ENCODE data around the gene CEBPZOS. TPM values are rescaled to one million over a fixed set of nuclear protein-coding genes. Genes with fewer than 3 reads are reported as not detected.

The CEBPZOS gene
- total RNA-seq (23.2 TPM), polyA plus RNA-seq (50.4 TPM)
- long read RNA-seq, donor 1: 0 reads
- long read RNA-seq, donor 2, partial matches to known transcripts: 0 of 6 reads
- long read RNA-seq, donor 2, other reads (novel, unspliced or antisense): 0 of 6 reads
- long read RNA-seq, donor 3, transcript CEBPZOS-204 (5 exons, 3,158 nt): major isoform, 5 of 174 reads
- long read RNA-seq, donor 3, partial matches to known transcripts: 135 of 174 reads
- long read RNA-seq, donor 3, other reads (novel, unspliced or antisense): 32 of 174 reads
- long read RNA-seq, donor 4, partial matches to known transcripts: 0 of 1 reads
- long read RNA-seq, donor 4, other reads (novel, unspliced or antisense): 0 of 1 reads
- long read RNA-seq, donor 5, transcript CEBPZOS-201 (5 exons, 695 nt): minor isoform, 5 of 226 reads
- long read RNA-seq, donor 5, transcript CEBPZOS-204 (5 exons, 3,158 nt): major isoform, 9 of 226 reads
- long read RNA-seq, donor 5, partial matches to known transcripts: 154 of 226 reads
- long read RNA-seq, donor 5, other reads (novel, unspliced or antisense): 57 of 226 reads
- long read RNA-seq, donor 6, partial matches to known transcripts: 73 of 86 reads
- long read RNA-seq, donor 6, other reads (novel, unspliced or antisense): 10 of 86 reads
- long read RNA-seq, donor 7, transcript CEBPZOS-204 (5 exons, 3,158 nt): major isoform, 5 of 159 reads
- long read RNA-seq, donor 7, partial matches to known transcripts: 99 of 159 reads
- long read RNA-seq, donor 7, other reads (novel, unspliced or antisense): 51 of 159 reads
- long read RNA-seq, donor 8, partial matches to known transcripts: 11 of 19 reads
- long read RNA-seq, donor 8, other reads (novel, unspliced or antisense): 5 of 19 reads
- long read RNA-seq, donor 9, partial matches to known transcripts: 0 of 1 reads
- long read RNA-seq, donor 9, other reads (novel, unspliced or antisense): 0 of 1 reads
- long read RNA-seq, donor 10, transcript CEBPZOS-204 (5 exons, 3,158 nt): major isoform, 6 of 95 reads
- long read RNA-seq, donor 10, partial matches to known transcripts: 81 of 95 reads
- long read RNA-seq, donor 10, other reads (novel, unspliced or antisense): 5 of 95 reads

DNA sequence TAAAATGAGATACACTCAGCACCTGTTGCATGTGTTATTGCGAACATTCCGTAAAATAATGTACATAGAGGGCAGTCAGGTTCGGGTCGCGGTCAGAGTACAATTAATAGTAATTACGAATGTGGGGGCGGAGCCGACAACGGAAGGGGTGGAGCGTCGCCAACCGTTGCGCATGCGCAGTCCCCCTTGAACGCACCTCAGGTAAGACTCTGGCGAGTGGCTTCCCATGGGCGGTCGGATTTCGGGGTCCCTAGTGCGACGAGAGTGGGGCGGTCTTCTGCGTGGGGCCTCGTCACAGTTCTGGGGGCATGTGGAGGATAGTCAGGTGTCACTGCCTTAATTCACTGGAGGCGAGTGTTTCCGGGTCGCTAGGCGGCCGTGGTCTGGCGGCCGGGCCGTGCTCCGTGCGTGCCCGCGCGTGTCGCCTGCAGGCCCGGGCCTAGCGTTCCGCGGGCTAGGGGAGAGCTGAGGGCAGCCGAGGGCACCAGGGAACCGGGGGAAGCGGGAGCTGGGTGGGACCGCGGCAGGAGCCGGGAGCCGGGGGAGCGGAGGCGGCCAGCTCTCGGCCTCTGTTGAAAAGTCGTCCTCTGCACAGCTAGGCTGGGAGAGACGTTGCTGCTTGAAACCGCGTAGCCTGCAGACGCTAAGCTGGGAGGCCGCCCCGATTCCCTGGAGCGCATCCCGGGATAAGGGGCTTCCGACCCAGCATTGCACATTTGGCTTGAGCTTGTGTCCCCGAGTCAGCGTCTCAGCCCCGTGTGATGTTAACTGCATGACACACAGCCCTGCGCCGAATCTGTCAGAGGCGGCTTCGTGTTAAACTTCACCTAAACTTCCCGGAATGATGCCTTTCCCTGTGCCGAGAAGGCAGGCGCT is at the start of gene CEBPZOS:
TSS of gene CEBPZOS (plus strand) at position 177 of the 876 bp plus-strand sequence. CDS start 3,209 bp downstream, outside the sequence.
- peak within 1 kb of the TSS; percentile 78 to 92 for H3K4me3 ChIP-seq (ENCODE audit: low read length in 2 of 2)
- peaks cover 0 to 16% of the 10 kb centered on the region in 2 donors for H3K36me3 ChIP-seq (ENCODE audit: control insufficient read depth in 2 of 2, insufficient read depth in 2 of 2, low read length in 1 of 2)
- peak; percentile 65 to 89 (median 78) for DNase-seq (ENCODE audit: low read depth in 6 of 9, low spot score in 9 of 9)
- peaks cover 0 to 3% of the 10 kb centered on the region in 2 donors for H3K27me3 ChIP-seq (ENCODE audit: control insufficient read depth in 2 of 2, insufficient read depth in 1 of 2, low read length in 1 of 2)
- H3K4me1 ChIP-seq (ENCODE audit: control insufficient read depth in 2 of 2, insufficient read depth in 2 of 2, low read length in 2 of 2): peaks cover 2 to 9% of the 10 kb centered on the region in 2 donors
- H3K9me3 ChIP-seq (ENCODE audit: control insufficient read depth in 2 of 2, insufficient read depth in 1 of 2, low read length in 1 of 2): peaks cover 0 to 6% of the 10 kb centered on the region in 2 donors
- peak within 1 kb of the TSS; percentile 79 to 90 for H3K27ac ChIP-seq (ENCODE audit: low read depth in 1 of 2, low read length in 1 of 2)
- under 1% methylated on average over 72 of the region's 72 CpGs for WGBS

DNA sequence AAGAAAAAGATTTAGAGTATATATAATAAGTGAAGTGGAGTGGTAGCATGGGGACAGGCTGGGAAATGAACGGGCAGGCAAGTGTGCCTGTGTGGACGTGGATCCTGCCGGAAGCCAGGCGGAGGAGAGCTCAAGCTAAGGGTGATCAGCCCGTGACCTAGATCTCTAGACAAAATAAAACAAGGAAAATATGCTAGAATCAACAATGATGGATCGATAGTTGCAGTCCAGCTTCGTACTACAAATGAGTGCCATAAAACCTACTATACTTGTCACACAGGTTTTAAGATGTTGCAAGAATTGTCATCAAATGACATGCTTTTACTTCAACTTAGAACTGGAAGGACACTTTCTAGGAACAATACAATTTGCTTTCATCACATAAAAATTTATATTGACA is 48.0 kb upstream of the CEBPZOS start:
- no peak for DNase-seq (ENCODE audit: low read depth in 6 of 9, low spot score in 9 of 9)
- 97% methylated on average over 7 of the region's 7 CpGs for WGBS
- H3K27ac ChIP-seq (ENCODE audit: low read depth in 1 of 2, low read length in 1 of 2): no peak overlapping the region
- H3K4me3 ChIP-seq (ENCODE audit: low read length in 2 of 2): no peak overlapping the region
- H3K27me3 ChIP-seq (ENCODE audit: control insufficient read depth in 2 of 2, insufficient read depth in 1 of 2, low read length in 1 of 2): no peaks in the 10 kb centered on the region
- H3K36me3 ChIP-seq (ENCODE audit: control insufficient read depth in 2 of 2, insufficient read depth in 2 of 2, low read length in 1 of 2): peaks cover 21 to 37% of the 10 kb centered on the region in 2 donors
- H3K9me3 ChIP-seq (ENCODE audit: control insufficient read depth in 2 of 2, insufficient read depth in 1 of 2, low read length in 1 of 2): peaks cover 0 to 3% of the 10 kb centered on the region in 2 donors
- no peaks in the 10 kb centered on the region for H3K4me1 ChIP-seq (ENCODE audit: control insufficient read depth in 2 of 2, insufficient read depth in 2 of 2, low read length in 2 of 2)

DNA sequence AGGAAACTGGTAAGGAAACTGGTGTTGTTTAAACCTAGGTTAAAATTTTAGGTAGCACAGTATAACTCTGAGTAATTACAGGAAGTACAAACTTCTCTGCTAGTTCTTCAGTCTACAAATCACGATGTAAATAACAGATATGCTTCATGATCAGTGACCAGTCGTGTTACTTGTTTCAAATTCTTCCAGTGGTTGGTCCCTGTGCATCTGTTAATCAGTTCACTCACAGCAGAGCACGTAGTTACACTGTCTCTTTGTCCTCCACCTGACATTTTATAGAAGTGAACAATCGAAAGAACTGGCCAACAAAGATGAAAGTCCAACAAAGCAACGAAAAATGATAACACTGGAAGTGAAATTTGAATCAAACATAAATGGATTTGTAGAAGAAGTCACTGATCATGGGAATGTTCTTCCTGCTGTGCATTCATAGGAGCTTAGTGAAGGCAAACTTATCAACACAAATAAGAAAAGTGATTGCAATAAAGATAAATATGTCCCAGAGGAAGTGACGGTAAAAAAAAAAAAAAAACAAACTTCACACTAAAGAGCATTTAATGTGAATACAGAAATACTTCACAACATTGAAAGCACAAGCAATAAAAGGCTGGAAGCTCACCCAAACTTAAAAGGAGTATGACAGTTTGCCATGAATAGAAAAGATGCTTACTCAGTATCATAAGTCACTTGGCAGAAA is 46.5 kb upstream of the CEBPZOS start:
- Histone ChIP-seq H3K4me3 (ENCODE audit: low read length in 2 of 2) (no peak overlapping the region), H3K27me3 (ENCODE audit: control insufficient read depth in 2 of 2, insufficient read depth in 1 of 2, low read length in 1 of 2) (no peaks in the 10 kb centered on the region), H3K36me3 (ENCODE audit: control insufficient read depth in 2 of 2, insufficient read depth in 2 of 2, low read length in 1 of 2) (peaks cover 12 to 33% of the 10 kb centered on the region in 2 donors), H3K27ac (ENCODE audit: low read depth in 1 of 2, low read length in 1 of 2) (no peak overlapping the region), H3K4me1 (ENCODE audit: control insufficient read depth in 2 of 2, insufficient read depth in 2 of 2, low read length in 2 of 2) (no peaks in the 10 kb centered on the region), H3K9me3 (ENCODE audit: control insufficient read depth in 2 of 2, insufficient read depth in 1 of 2, low read length in 1 of 2) (peaks cover 0 to 3% of the 10 kb centered on the region in 2 donors)
- no peak for DNase-seq (ENCODE audit: low read depth in 6 of 9, low spot score in 9 of 9)
- 82% methylated on average over 6 of the region's 6 CpGs for WGBS

DNA sequence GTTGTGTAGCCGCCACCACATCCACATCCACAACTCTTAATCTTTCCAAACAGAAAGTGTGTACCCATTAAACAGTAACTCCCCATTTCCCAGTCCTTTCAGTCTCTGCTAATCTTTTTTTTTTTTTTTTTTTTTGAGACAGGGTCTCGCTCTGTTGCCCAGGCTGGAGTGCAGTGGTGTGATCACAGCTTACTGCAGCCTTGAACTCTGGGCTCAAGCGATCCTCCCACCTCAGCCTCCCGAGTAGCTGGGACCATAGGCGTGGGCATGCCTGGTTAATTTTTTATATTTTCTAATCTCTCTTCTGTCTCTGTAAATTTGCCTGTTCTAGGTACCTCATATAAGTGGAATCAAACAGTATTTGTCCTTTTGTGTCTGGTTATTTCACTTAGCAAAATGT is 43.1 kb upstream of the CEBPZOS start:
- WGBS: 89% methylated on average over 5 of the region's 5 CpGs
- no peaks in the 10 kb centered on the region for H3K27me3 ChIP-seq (ENCODE audit: control insufficient read depth in 2 of 2, insufficient read depth in 1 of 2, low read length in 1 of 2)
- peaks cover 0 to 3% of the 10 kb centered on the region in 2 donors for H3K9me3 ChIP-seq (ENCODE audit: control insufficient read depth in 2 of 2, insufficient read depth in 1 of 2, low read length in 1 of 2)
- H3K4me3 ChIP-seq (ENCODE audit: low read length in 2 of 2): no peak overlapping the region
- H3K27ac ChIP-seq (ENCODE audit: low read depth in 1 of 2, low read length in 1 of 2): no peak overlapping the region
- DNase-seq (ENCODE audit: low read depth in 6 of 9, low spot score in 9 of 9): no peak
- peaks cover 4 to 16% of the 10 kb centered on the region in 2 donors for H3K4me1 ChIP-seq (ENCODE audit: control insufficient read depth in 2 of 2, insufficient read depth in 2 of 2, low read length in 2 of 2)
- H3K36me3 ChIP-seq (ENCODE audit: control insufficient read depth in 2 of 2, insufficient read depth in 2 of 2, low read length in 1 of 2): peaks cover 0 to 12% of the 10 kb centered on the region in 2 donors

DNA sequence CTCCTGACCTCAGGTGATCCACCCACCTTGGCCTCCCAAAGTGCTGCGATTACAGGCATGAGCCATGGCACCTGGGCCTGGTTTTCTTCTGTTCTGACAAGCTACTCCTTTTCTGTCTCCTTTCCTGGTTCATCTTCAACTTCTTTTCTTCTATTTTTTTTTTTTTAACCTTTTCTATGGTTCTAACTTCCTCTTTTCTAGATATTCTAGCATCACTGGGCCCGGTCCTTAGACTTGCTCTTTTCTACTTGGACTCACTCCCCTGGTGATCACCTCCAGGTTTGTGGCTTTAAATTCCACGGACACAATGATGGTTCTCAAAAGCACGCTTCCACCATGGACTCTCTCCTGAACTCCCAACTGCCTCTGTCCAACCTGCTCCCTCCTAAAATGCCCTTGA is 41.5 kb upstream of the CEBPZOS start:
- Histone ChIP-seq H3K27me3 (ENCODE audit: control insufficient read depth in 2 of 2, insufficient read depth in 1 of 2, low read length in 1 of 2) (no peaks in the 10 kb centered on the region), H3K4me1 (ENCODE audit: control insufficient read depth in 2 of 2, insufficient read depth in 2 of 2, low read length in 2 of 2) (peaks cover 4 to 16% of the 10 kb centered on the region in 2 donors), H3K27ac (ENCODE audit: low read depth in 1 of 2, low read length in 1 of 2) (no peak overlapping the region), H3K9me3 (ENCODE audit: control insufficient read depth in 2 of 2, insufficient read depth in 1 of 2, low read length in 1 of 2) (peaks cover 0 to 3% of the 10 kb centered on the region in 2 donors), H3K36me3 (ENCODE audit: control insufficient read depth in 2 of 2, insufficient read depth in 2 of 2, low read length in 1 of 2) (peaks cover 0 to 3% of the 10 kb centered on the region in 2 donors), H3K4me3 (ENCODE audit: low read length in 2 of 2) (no peak overlapping the region)
- no peak for DNase-seq (ENCODE audit: low read depth in 6 of 9, low spot score in 9 of 9)
- 75% methylated on average over 4 of the region's 4 CpGs for WGBS

DNA sequence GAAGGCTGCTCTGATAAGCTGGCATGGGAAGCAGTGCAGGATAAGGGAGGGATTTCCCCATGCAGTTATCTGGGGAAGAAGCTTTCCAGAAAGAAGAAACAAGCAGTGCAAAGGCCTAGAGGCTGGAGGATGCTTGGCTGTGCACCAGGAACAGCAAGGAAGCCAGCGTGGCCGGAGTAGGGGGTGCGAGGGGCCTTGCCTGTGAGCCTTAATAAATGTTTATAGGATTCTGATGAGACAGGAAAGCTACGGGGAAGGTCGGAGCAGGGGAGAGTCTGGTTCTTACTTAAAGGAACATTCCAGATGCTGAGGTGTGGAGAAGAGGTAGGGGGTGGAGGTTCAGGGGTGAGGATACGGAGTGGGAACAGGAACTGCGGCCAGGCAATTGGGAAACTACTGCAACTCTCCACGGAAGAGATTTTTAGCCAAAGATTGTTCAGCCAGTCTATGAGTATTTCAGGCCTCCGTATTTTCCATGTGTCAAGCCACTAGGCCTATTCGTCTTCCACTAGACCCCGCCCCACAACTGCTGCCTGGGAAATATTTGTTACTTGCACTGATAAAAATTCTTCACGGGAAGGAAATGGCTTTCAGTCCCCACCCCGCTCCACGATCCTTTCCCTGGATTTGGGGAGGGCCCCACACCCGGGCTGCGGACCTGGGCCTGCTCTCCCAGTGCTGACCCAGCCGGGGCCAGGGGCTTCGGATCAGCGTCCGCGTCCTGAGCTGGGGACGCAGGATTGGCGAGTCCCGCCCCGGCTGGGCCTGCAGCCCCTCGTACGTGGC is 40.0 kb upstream of the CEBPZOS start:
- peak in 7 of 9 donors; percentile 2 to 58 (median 13) for DNase-seq (ENCODE audit: low read depth in 6 of 9, low spot score in 9 of 9)
- peak overlapping the region; percentile 86 to 91 for H3K4me3 ChIP-seq (ENCODE audit: low read length in 2 of 2)
- H3K4me1 ChIP-seq (ENCODE audit: control insufficient read depth in 2 of 2, insufficient read depth in 2 of 2, low read length in 2 of 2): peaks cover 4 to 16% of the 10 kb centered on the region in 2 donors
- peaks cover 0 to 3% of the 10 kb centered on the region in 2 donors for H3K9me3 ChIP-seq (ENCODE audit: control insufficient read depth in 2 of 2, insufficient read depth in 1 of 2, low read length in 1 of 2)
- H3K36me3 ChIP-seq (ENCODE audit: control insufficient read depth in 2 of 2, insufficient read depth in 2 of 2, low read length in 1 of 2): peaks cover 0 to 3% of the 10 kb centered on the region in 2 donors
- 3% methylated on average over 27 of the region's 27 CpGs for WGBS
- H3K27ac ChIP-seq (ENCODE audit: low read depth in 1 of 2, low read length in 1 of 2): peak overlapping the region; percentile 71 to 90
- no peaks in the 10 kb centered on the region for H3K27me3 ChIP-seq (ENCODE audit: control insufficient read depth in 2 of 2, insufficient read depth in 1 of 2, low read length in 1 of 2)

DNA sequence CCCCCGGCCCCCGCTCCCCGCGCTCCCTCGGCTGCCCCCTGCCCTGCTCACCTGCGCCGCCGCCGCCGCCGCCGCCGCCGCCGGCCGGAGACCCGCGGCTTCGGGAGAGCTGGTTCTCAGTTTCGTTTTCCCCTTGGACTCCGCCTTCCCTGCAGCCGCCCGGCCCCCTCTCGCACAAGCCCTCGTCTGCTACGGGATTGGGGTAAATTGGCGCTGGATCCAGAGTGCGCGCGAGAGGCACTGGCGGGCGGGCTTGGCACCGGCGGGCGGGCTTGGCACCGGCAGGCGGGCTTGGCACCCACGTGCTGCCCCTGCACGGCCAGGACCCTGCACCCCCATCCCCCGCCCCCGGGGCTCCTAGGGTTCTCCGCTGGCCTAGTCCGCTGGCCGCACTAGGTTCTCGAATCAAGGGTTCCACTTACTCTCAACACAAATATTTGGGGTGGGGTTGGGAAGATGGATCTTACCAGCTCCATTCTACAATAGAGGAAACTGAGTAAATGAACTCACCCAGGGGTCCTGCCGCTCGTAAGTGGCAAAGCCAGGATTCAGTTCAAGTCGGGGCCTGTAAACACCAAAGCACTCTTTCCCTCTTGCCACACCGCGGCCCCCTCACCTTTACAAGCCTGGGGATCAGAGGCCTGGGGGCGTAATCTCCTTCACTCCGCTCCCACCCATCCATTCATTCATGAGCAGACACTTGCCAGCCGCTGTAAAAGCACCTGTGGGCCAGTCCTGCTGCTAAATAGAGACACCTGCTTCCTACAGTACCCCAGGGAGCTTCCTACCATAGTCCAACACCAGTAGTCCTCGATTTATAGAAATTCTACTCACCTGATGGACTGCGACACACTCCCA is 39.2 kb upstream of the CEBPZOS start, which contains the start of gene EIF2AK2:
TSS of gene EIF2AK2 (minus strand) at position 124 of the 858 bp plus-strand sequence. CDS start 9,174 bp downstream, outside the sequence.
- peaks cover 0 to 3% of the 10 kb centered on the region in 2 donors for H3K36me3 ChIP-seq (ENCODE audit: control insufficient read depth in 2 of 2, insufficient read depth in 2 of 2, low read length in 1 of 2)
- WGBS: 12% methylated on average over 55 of the region's 55 CpGs
- peak in 8 of 9 donors; percentile 30 to 86 (median 60) for DNase-seq (ENCODE audit: low read depth in 6 of 9, low spot score in 9 of 9)
- H3K27ac ChIP-seq (ENCODE audit: low read depth in 1 of 2, low read length in 1 of 2): peak within 1 kb of the TSS; percentile 71 to 90
- peak within 1 kb of the TSS; percentile 86 to 91 for H3K4me3 ChIP-seq (ENCODE audit: low read length in 2 of 2)
- no peaks in the 10 kb centered on the region for H3K27me3 ChIP-seq (ENCODE audit: control insufficient read depth in 2 of 2, insufficient read depth in 1 of 2, low read length in 1 of 2)
- peaks cover 0 to 2% of the 10 kb centered on the region in 2 donors for H3K9me3 ChIP-seq (ENCODE audit: control insufficient read depth in 2 of 2, insufficient read depth in 1 of 2, low read length in 1 of 2)
- peaks cover 4 to 16% of the 10 kb centered on the region in 2 donors for H3K4me1 ChIP-seq (ENCODE audit: control insufficient read depth in 2 of 2, insufficient read depth in 2 of 2, low read length in 2 of 2)

Measured in thymus (tissue), 14 donors.